Transverse colon (tissue), 4 donors: ENCODE measurements around the gene CCDC51.

ENCODE experiments used
- CTCF ChIP-seq, 5 experiments: fragments of 200-600 bp in 3 of 5; fragments of 450-650 bp in 2 of 5; sonication (generic) in 3 of 5; IDR thresholded peaks; 1 replicate in 2 of 5; 2 replicates in 3 of 5; pipeline ENCODE4 v1.5.1; 2016 to 2017; ENCODE audit warnings: antibody characterized with exemption in 5 of 5, inconsistent platforms in 3 of 5, mild to moderate bottlenecking in 2 of 5, moderate library complexity in 1 of 5
- EP300 ChIP-seq: sonication (generic); formaldehyde crosslinking; IDR thresholded peaks from one replicate; pipeline ENCODE4 v1.6.1; 2017; ENCODE audit warnings: antibody characterized with exemption, low read depth
- POLR2A ChIP-seq: fragments of 450-650 bp; IDR thresholded peaks from one replicate; pipeline ENCODE4 v1.6.1; 2016; ENCODE audit warnings: antibody characterized with exemption, mild to moderate bottlenecking, moderate library complexity
- POLR2AphosphoS5 ChIP-seq, 3 donors: sonication (generic); formaldehyde crosslinking; IDR thresholded peaks; one replicate each; pipeline ENCODE4 v1.6.1; 2016; ENCODE audit warnings: antibody characterized with exemption in 3 of 3

GRCh38 chr3:48432411-48433371 lies 7.2 kb downstream of the CCDC51 start:
- TF ChIP-seq POLR2A (no peak), CTCF (IDR thresholded peaks at IDR 0.05) (peak in 4 of 5 experiments; percentile 6 to 25 (median 20)), POLR2AphosphoS5 (IDR thresholded peaks at IDR 0.05) (no peak), EP300 (no peak)
